OCI-LY1 (cell line): Measurements from ENCODE around the gene RHOT1.

Experiments
- H2AFZ ChIP-seq: fragments of 200-600 bp; sonication (generic), shearing (Covaris generic); 2 replicates; pipeline ENCODE4 v1.6.0; 2014; ENCODE audit warnings: antibody characterized with exemption, mild to moderate bottlenecking, low read length
- H3F3A ChIP-seq: fragments of 200-600 bp; sonication (generic), shearing (Covaris generic); 2 replicates; pipeline ENCODE4 v1.6.0; 2014; ENCODE audit warnings: mild to moderate bottlenecking, antibody characterized with exemption, low read length, moderate library complexity; ENCODE audit not compliant: insufficient read depth
- H3K27ac ChIP-seq: fragments of 200-600 bp; sonication (generic); 2 replicates; pipeline ENCODE4 v1.5.1; 2014; ENCODE audit warnings: low read length, mixed run types, mild to moderate bottlenecking, low read depth; ENCODE audit not compliant: poor library complexity, severe bottlenecking
- H3K27me3 ChIP-seq: fragments of 200-600 bp; sonication (generic); 2 replicates; pipeline ENCODE4 v1.6.0; 2014; ENCODE audit warnings: antibody characterized with exemption, mild to moderate bottlenecking, low read length, moderate library complexity; ENCODE audit not compliant: insufficient read depth
- H3K36me3 ChIP-seq: fragments of 200-600 bp; sonication (generic); 2 replicates; pipeline ENCODE4 v1.6.1; 2014; ENCODE audit warnings: mild to moderate bottlenecking, antibody characterized with exemption, low read length, moderate library complexity, mixed read lengths; ENCODE audit not compliant: insufficient read depth
- H3K4me1 ChIP-seq: fragments of 200-600 bp; sonication (generic); 2 replicates; pipeline ENCODE4 v1.5.1; 2014; ENCODE audit warnings: mild to moderate bottlenecking, low read length, moderate library complexity; ENCODE audit not compliant: insufficient read depth, severe bottlenecking
- H3K4me2 ChIP-seq: fragments of 200-600 bp; sonication (generic), shearing (Covaris generic); 2 replicates; pipeline ENCODE4 v1.6.1; 2014; ENCODE audit warnings: low read length
- H3K4me3 ChIP-seq: fragments of 200-600 bp; sonication (generic); 2 replicates; pipeline ENCODE4 v1.5.1; 2014; ENCODE audit warnings: low read length, low read depth, mild to moderate bottlenecking, mixed read lengths; ENCODE audit not compliant: poor library complexity, severe bottlenecking
- H3K79me2 ChIP-seq: fragments of 200-600 bp; shearing (Covaris generic); 2 replicates; pipeline ENCODE4 v1.6.1; 2016; ENCODE audit warnings: mixed run types, low read length, mixed read lengths; ENCODE audit not compliant: insufficient read depth
- H3K9ac ChIP-seq: fragments of 200-600 bp; sonication (generic), shearing (Covaris generic); 2 replicates; pipeline ENCODE4 v1.6.1; 2014; ENCODE audit warnings: mild to moderate bottlenecking, low read length, mixed read lengths
- H3K9me2 ChIP-seq: fragments of 200-600 bp; sonication (generic), shearing (Covaris generic); 2 replicates; pipeline ENCODE4 v1.6.1; 2014; ENCODE audit warnings: low read depth, mild to moderate bottlenecking, low read length, mixed read lengths
- H3K9me3 ChIP-seq: fragments of 200-600 bp; shearing (Covaris generic); 2 replicates; pipeline ENCODE4 v1.6.1; 2014; ENCODE audit warnings: low read length, mixed read lengths
- H4K20me1 ChIP-seq: fragments of 200-600 bp; sonication (generic), shearing (Covaris generic); 2 replicates; pipeline ENCODE4 v1.6.0; 2016; ENCODE audit warnings: mild to moderate bottlenecking, low read length; ENCODE audit not compliant: insufficient read depth
- EZH2 ChIP-seq: fragments of 200-600 bp; sonication (generic), shearing (Covaris generic); IDR thresholded peaks from 2 replicates; pipeline ENCODE4 v1.8.0; 2017; ENCODE audit warnings: borderline replicate concordance, mixed run types, mild to moderate bottlenecking, antibody characterized with exemption, low read length, moderate library complexity, mixed read lengths
- TF ChIP-seq, protein P1 (sequence below): fragments of 200-600 bp; sonication (generic), shearing (Covaris generic); IDR thresholded peaks from 2 replicates; pipeline ENCODE4 v1.5.1; 2017; ENCODE audit warnings: mild to moderate bottlenecking, antibody characterized with exemption, low read length, moderate library complexity, mixed read lengths

Gene RHOT1

DNA sequence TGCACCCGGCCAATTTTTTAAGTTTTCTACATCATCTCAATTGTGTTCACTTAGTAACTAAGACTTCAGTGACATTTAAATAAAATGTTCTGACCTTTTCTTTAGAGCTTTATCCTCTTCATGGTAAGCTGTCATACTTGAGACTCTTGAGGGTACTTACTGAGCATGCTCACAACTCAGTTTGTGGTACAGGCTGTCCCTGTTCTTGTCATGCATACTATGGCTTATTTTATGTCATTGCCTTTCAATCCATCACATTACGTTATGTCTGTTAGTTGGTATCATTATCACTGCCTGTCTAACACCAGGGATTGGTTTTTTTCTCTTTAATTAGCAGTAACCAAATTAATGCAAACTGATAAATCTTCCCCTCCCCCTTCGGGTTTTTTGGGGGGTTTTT, 81.4 kb downstream of the RHOT1 start:
- Histone ChIP-seq H3K9me3 (no peaks in the 10 kb centered on the region), H3K4me3 (no peak overlapping the region), H3K27me3 (no peaks in the 10 kb centered on the region), H3K9me2 (no peaks in the 10 kb centered on the region), H3F3A (no peaks in the 10 kb centered on the region), H3K4me1 (peaks cover 7% of the 10 kb centered on the region), H2AFZ (no peak overlapping the region), H3K36me3 (peaks cover 5% of the 10 kb centered on the region; the same call in 1 of the 2 replicates), H3K4me2 (no peak overlapping the region), H3K79me2 (no peaks in the 10 kb centered on the region), H3K27ac (no peak overlapping the region), H3K9ac (no peak overlapping the region), H4K20me1 (no peaks in the 10 kb centered on the region)
- TF ChIP-seq, protein P1, sequence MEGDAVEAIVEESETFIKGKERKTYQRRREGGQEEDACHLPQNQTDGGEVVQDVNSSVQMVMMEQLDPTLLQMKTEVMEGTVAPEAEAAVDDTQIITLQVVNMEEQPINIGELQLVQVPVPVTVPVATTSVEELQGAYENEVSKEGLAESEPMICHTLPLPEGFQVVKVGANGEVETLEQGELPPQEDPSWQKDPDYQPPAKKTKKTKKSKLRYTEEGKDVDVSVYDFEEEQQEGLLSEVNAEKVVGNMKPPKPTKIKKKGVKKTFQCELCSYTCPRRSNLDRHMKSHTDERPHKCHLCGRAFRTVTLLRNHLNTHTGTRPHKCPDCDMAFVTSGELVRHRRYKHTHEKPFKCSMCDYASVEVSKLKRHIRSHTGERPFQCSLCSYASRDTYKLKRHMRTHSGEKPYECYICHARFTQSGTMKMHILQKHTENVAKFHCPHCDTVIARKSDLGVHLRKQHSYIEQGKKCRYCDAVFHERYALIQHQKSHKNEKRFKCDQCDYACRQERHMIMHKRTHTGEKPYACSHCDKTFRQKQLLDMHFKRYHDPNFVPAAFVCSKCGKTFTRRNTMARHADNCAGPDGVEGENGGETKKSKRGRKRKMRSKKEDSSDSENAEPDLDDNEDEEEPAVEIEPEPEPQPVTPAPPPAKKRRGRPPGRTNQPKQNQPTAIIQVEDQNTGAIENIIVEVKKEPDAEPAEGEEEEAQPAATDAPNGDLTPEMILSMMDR, result no peak
- TF ChIP-seq EZH2, result no peak

DNA sequence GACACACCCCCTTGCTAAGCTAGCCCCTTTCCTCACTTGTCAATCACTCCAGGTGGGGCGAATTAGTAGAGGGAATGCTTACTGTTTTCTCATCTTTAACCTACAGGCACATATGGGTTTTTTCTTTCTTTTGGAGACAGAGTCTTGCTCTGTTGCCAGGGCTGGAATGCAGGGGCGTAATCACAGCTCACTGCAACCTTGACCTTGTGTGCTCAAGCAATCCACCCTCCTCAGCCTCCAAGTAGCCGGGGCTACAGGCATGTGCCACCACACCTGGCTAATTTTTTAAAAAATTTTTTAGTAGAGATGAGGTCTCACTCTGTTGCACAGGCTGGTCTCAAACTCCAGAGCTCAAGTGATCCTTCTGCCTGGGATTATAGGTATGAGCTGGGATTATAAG, 84.6 kb downstream of the RHOT1 start:
- no peak overlapping the region for H3K27ac ChIP-seq
- H2AFZ ChIP-seq, result no peak overlapping the region
- no peaks in the 10 kb centered on the region for H4K20me1 ChIP-seq
- H3K9me3 ChIP-seq, result no peaks in the 10 kb centered on the region
- no peak overlapping the region for H3K4me2 ChIP-seq
- H3K4me1 ChIP-seq, result no peaks in the 10 kb centered on the region
- H3K9me2 ChIP-seq, result no peaks in the 10 kb centered on the region
- H3K36me3 ChIP-seq, result peaks cover 5% of the 10 kb centered on the region; the same call in 1 of the 2 replicates
- TF ChIP-seq EZH2, result no peak
- TF ChIP-seq, protein P1, result no peak
- no peak overlapping the region for H3K4me3 ChIP-seq
- H3K9ac ChIP-seq, result no peak overlapping the region
- H3K79me2 ChIP-seq, result no peaks in the 10 kb centered on the region
- H3K27me3 ChIP-seq, result no peaks in the 10 kb centered on the region
- H3F3A ChIP-seq, result no peaks in the 10 kb centered on the region

DNA sequence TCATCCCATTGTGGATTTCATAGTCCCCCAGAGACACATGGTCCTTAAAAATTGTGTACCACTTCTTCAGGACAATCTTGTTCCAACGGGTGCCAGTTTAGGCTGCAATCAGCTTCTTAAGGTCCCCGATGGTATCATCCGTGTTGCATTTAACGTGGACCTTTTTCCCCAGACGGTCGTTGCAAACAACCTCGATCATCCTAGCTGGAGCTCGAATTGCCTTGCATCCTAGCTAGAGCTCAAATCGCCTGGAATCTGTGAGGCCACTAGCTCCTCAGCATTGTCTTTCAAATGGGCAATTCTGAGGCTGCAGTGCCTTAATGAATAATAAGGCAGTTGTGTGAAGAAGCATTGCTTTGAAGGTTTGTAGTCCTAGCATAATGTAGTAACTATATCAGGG, 85.6 kb downstream of the RHOT1 start:
- Histone ChIP-seq H3K4me3 (no peak overlapping the region), H3K9me2 (no peaks in the 10 kb centered on the region), H3K27me3 (no peaks in the 10 kb centered on the region), H3F3A (no peaks in the 10 kb centered on the region), H4K20me1 (no peaks in the 10 kb centered on the region), H3K4me1 (no peaks in the 10 kb centered on the region), H3K36me3 (peaks cover 5% of the 10 kb centered on the region; the same call in 1 of the 2 replicates), H3K9me3 (no peaks in the 10 kb centered on the region), H2AFZ (no peak overlapping the region), H3K79me2 (no peaks in the 10 kb centered on the region), H3K4me2 (no peak overlapping the region), H3K9ac (no peak overlapping the region), H3K27ac (no peak overlapping the region)
- TF ChIP-seq EZH2, result no peak
- TF ChIP-seq, protein P1, result no peak
